PFSK-1 (cell line): ENCODE data around the gene CEP152.

Experiments used
- FOXP2 ChIP-seq: optimal IDR thresholded peaks from 2 replicates; pipeline ENCODE3; 2011; ENCODE audit warnings: borderline replicate concordance, control low read depth, inconsistent platforms; ENCODE audit not compliant: insufficient read depth; ENCODE audit errors: extremely low read length, extremely low read depth
- POLR2AphosphoS5 ChIP-seq: IDR thresholded peaks from 2 replicates; pipeline ENCODE4 v1.6.1; 2012; ENCODE audit warnings: low read depth, mild to moderate bottlenecking, control low read depth, low read length, moderate library complexity
- REST ChIP-seq, 2 experiments: IDR thresholded peaks; 2 replicates each; pipeline versions ENCODE4 v1.6.1 to v1.8.0; 2011 to 2012; ENCODE audit warnings: low read depth in 2 of 2, low read length in 2 of 2, control low read depth in 1 of 2, inconsistent platforms in 1 of 2, mild to moderate bottlenecking in 1 of 2, moderate library complexity in 1 of 2; ENCODE audit not compliant: insufficient read depth in 1 of 2
- SIN3A ChIP-seq: IDR thresholded peaks from 2 replicates; pipeline ENCODE4 v1.6.1; 2012; ENCODE audit warnings: mild to moderate bottlenecking, low read length, moderate library complexity, borderline replicate concordance; ENCODE audit not compliant: insufficient read depth
- TAF1 ChIP-seq: IDR thresholded peaks from 2 replicates; pipeline ENCODE4 v1.6.1; 2012; ENCODE audit warnings: low read length, control low read depth, borderline replicate concordance; ENCODE audit not compliant: insufficient read depth

The CEP152 gene

GRCh38 chr15:48825075-48825474 lies 14.2 kb upstream of the CEP152 start:
- TF ChIP-seq POLR2AphosphoS5 (no peak), SIN3A (no peak), FOXP2 (no peak), REST (IDR thresholded peaks at IDR 0.05; ENCODE audit: insufficient read depth in 1 of 2, low read depth in 2 of 2, low read length in 2 of 2) (no peak), TAF1 (no peak)

GRCh38 chr15:48823706-48824105 lies 12.8 kb upstream of the CEP152 start:
- TF ChIP-seq REST (IDR thresholded peaks at IDR 0.05; ENCODE audit: insufficient read depth in 1 of 2, low read depth in 2 of 2, low read length in 2 of 2) (no peak), SIN3A (no peak), FOXP2 (no peak), TAF1 (no peak), POLR2AphosphoS5 (no peak)

- TF ChIP-seq FOXP2 (no peak), SIN3A (no peak), REST (IDR thresholded peaks at IDR 0.05; ENCODE audit: insufficient read depth in 1 of 2, low read depth in 2 of 2, low read length in 2 of 2) (no peak), TAF1 (no peak), POLR2AphosphoS5 (no peak)
Observed at GRCh38 chr15:48823237-48823636, 12.4 kb upstream of the CEP152 start.

- no peak for TF ChIP-seq REST (IDR thresholded peaks at IDR 0.05; ENCODE audit: insufficient read depth in 1 of 2, low read depth in 2 of 2, low read length in 2 of 2)
- TF ChIP-seq TAF1: no peak
- TF ChIP-seq FOXP2: no peak
- TF ChIP-seq SIN3A: no peak
- TF ChIP-seq POLR2AphosphoS5: no peak
Observed at GRCh38 chr15:48814286-48814685, 3.4 kb upstream of the CEP152 start.

GRCh38 chr15:48811325-48811958 lies 573 bp upstream of the CEP152 start:
- TF ChIP-seq SIN3A (no peak), TAF1 (no peak), POLR2AphosphoS5 (no peak), REST (IDR thresholded peaks at IDR 0.05; ENCODE audit: insufficient read depth in 1 of 2, low read depth in 2 of 2, low read length in 2 of 2) (no peak), FOXP2 (no peak)
